GM12865 (cell line): ENCODE results near the gene MKKS.

Source experiments
- DNase-seq: peaks from one replicate; pipeline ENCODE4 v3.0.0; 2010; ENCODE audit warnings: low read depth
- H3K4me3 ChIP-seq: 2 replicates; pipeline ENCODE4 v1.5.1; 2011; ENCODE audit warnings: mild to moderate bottlenecking, low read depth, low read length, control low read depth
- TF ChIP-seq, protein P1 (sequence below): IDR thresholded peaks from 2 replicates; pipeline ENCODE4 v1.5.1; 2011; ENCODE audit warnings: low read length, control low read depth, low read depth, inconsistent platforms; ENCODE audit not compliant: insufficient read depth; ENCODE audit errors: missing control alignments

MKKS gene

DNA sequence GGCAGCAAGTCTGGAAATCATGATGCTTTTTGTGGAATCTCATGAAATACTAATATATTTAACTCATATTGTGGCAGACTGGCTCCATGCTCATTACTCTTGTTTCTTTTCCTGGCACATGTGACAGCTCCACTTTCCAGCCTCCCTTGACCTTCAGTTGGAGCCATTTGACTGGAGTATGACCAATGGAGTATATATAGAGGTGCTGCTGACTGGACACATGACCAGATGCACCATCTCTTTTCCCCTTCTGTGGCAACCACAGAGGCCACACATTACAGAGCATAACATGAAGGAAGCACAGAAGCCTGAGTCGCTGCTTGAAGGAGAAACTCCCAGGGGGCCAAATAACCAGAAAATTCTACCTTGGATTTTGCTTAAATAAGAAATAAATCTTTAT is 77.4 kb downstream of the MKKS start:
- no peak overlapping the region for H3K4me3 ChIP-seq
- DNase-seq: no peak
- TF ChIP-seq, protein P1, sequence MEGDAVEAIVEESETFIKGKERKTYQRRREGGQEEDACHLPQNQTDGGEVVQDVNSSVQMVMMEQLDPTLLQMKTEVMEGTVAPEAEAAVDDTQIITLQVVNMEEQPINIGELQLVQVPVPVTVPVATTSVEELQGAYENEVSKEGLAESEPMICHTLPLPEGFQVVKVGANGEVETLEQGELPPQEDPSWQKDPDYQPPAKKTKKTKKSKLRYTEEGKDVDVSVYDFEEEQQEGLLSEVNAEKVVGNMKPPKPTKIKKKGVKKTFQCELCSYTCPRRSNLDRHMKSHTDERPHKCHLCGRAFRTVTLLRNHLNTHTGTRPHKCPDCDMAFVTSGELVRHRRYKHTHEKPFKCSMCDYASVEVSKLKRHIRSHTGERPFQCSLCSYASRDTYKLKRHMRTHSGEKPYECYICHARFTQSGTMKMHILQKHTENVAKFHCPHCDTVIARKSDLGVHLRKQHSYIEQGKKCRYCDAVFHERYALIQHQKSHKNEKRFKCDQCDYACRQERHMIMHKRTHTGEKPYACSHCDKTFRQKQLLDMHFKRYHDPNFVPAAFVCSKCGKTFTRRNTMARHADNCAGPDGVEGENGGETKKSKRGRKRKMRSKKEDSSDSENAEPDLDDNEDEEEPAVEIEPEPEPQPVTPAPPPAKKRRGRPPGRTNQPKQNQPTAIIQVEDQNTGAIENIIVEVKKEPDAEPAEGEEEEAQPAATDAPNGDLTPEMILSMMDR: no peak

DNA sequence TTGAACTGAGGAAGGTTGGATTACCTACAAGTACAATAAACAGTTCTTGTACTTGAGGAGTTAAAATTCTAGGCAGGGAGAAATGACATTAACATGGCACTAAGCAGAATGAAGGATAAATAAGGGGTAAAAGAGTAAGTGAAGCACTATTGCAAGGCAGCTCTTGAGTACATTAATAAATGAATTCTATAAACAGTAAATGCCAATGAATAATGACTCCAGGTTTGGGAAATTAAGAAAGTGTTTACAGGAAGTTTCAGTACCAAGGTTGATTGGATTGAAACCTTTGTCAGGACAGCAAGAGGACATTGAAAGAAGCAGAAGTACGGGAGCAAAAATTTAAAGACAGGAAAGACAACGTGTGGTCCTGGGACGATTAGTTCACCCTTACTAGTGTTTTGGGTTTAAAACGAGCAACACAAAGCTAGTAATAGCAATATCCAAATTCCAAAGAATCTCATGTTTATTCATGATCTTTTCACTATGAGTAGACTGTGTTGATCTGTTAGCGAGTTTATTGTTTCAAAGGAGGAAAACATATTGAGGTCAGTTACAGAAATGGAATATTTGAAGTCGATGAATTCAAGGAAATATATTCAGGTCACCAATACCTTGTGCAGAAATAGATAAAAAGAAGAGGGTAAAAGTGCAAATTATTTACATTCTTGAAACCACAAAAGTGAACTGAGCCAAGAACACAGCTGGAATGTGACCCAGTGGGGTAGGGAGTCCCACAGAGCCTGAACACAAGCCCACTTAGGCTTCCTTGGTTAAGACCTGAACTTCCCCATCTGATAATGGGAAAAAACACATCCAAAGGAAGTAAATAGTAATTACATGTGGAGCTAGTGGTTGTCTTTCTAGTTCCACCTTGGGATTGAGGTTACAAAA is 80.8 kb downstream of the MKKS start:
- H3K4me3 ChIP-seq: no peak overlapping the region
- no peak for DNase-seq
- TF ChIP-seq, protein P1: no peak
